Measurements from ENCODE around the gene MSMB. TPM values are rescaled to one million over a fixed set of nuclear protein-coding genes. Genes with fewer than 3 reads are reported as not detected.

Gene MSMB
- total RNA-seq, 1 donor from 2014 or later: not detected

- TF ChIP-seq, protein P1, sequence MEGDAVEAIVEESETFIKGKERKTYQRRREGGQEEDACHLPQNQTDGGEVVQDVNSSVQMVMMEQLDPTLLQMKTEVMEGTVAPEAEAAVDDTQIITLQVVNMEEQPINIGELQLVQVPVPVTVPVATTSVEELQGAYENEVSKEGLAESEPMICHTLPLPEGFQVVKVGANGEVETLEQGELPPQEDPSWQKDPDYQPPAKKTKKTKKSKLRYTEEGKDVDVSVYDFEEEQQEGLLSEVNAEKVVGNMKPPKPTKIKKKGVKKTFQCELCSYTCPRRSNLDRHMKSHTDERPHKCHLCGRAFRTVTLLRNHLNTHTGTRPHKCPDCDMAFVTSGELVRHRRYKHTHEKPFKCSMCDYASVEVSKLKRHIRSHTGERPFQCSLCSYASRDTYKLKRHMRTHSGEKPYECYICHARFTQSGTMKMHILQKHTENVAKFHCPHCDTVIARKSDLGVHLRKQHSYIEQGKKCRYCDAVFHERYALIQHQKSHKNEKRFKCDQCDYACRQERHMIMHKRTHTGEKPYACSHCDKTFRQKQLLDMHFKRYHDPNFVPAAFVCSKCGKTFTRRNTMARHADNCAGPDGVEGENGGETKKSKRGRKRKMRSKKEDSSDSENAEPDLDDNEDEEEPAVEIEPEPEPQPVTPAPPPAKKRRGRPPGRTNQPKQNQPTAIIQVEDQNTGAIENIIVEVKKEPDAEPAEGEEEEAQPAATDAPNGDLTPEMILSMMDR (IDR thresholded peaks at IDR 0.05): no peak
- Histone ChIP-seq H3K4me1 (no peaks in the 10 kb centered on the region), H3K27me3 (no peaks in the 10 kb centered on the region), H3K9me3 (no peaks in the 10 kb centered on the region), H3K36me3 (no peaks in the 10 kb centered on the region), H3K4me3 (no peak overlapping the region), H3K27ac (no peak overlapping the region)
- DNase-seq (no peak), ATAC-seq (no peak)
- intact Hi-C loops (cut with DNase I): no loop called here
Observed at GRCh38 chr10:46074196-46074946, 28.3 kb upstream of the MSMB start.

DNA sequence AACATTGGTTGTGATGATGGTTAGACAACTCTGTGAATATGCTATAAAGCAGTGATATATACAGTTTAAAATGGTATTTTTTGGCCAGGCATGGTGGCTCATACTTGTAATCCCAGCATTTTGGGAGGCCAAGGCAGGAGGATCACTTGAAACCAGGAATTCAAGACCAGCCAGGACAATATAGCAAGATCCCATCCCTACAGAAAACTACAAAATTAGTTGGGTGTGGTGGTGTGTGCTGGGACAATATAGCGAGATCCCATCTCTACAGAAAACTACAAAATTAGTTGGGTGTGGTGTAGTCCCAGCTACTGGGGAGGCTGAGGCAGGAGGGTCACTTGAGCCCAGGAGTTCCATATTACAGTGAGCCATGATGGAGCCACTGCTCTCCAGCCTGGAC, 27.5 kb upstream of the MSMB start:
- intact Hi-C loops (cut with DNase I): no loop called here
- no peaks in the 10 kb centered on the region for H3K4me1 ChIP-seq
- H3K9me3 ChIP-seq: no peaks in the 10 kb centered on the region
- H3K27me3 ChIP-seq: no peaks in the 10 kb centered on the region
- DNase-seq (no peak), ATAC-seq (no peak)
- TF ChIP-seq, protein P1 (IDR thresholded peaks at IDR 0.05): no peak
- no peak overlapping the region for H3K4me3 ChIP-seq
- H3K27ac ChIP-seq: no peak overlapping the region
- H3K36me3 ChIP-seq: no peaks in the 10 kb centered on the region

GRCh38 chr10:46070749-46071148, 24.7 kb upstream of the MSMB start:
- Histone ChIP-seq H3K27me3 (no peaks in the 10 kb centered on the region), H3K9me3 (no peaks in the 10 kb centered on the region), H3K27ac (no peak overlapping the region), H3K4me1 (no peaks in the 10 kb centered on the region), H3K4me3 (no peak overlapping the region), H3K36me3 (no peaks in the 10 kb centered on the region)
- intact Hi-C loops (cut with DNase I): no loop called here
- no peak for DNase-seq
- ATAC-seq: no peak
- TF ChIP-seq, protein P1 (IDR thresholded peaks at IDR 0.05): no peak

- TF ChIP-seq, protein P1 (IDR thresholded peaks at IDR 0.05): no peak
- Histone ChIP-seq H3K4me1 (no peaks in the 10 kb centered on the region), H3K27me3 (no peaks in the 10 kb centered on the region), H3K4me3 (no peak overlapping the region), H3K36me3 (no peaks in the 10 kb centered on the region), H3K9me3 (no peaks in the 10 kb centered on the region), H3K27ac (no peak overlapping the region)
- intact Hi-C loops (cut with DNase I): no loop called here
- no peak for ATAC-seq
- no peak for DNase-seq
Observed at GRCh38 chr10:46069771-46070463, 23.8 kb upstream of the MSMB start.

GRCh38 chr10:46068905-46069304, 22.8 kb upstream of the MSMB start:
- H3K4me3 ChIP-seq: no peak overlapping the region
- ATAC-seq: no peak
- TF ChIP-seq, protein P1 (IDR thresholded peaks at IDR 0.05): no peak
- H3K9me3 ChIP-seq: no peaks in the 10 kb centered on the region
- no peaks in the 10 kb centered on the region for H3K4me1 ChIP-seq
- no peaks in the 10 kb centered on the region for H3K27me3 ChIP-seq
- DNase-seq: no peak
- intact Hi-C loops (cut with DNase I): no loop called here
- H3K36me3 ChIP-seq: no peaks in the 10 kb centered on the region
- H3K27ac ChIP-seq: no peak overlapping the region
